SK-N-SH treated with all-trans-retinoic acid at 6 μM for 48 hours (cell line): ENCODE results near the gene DYNC2H1.

Experiments
- ATAC-seq: fragments of 200-7000 bp; cut with Tn5 transposase; 3 replicates; pipeline ENCODE4 v1.9.1; 2020; ENCODE audit warnings: mild to moderate bottlenecking, moderate library complexity
- ARNTL ChIP-seq: fragments of 450-650 bp; formaldehyde crosslinking; IDR thresholded peaks from 2 replicates; pipeline ENCODE4 v1.5.0; 2020; ENCODE audit warnings: low read depth, mild to moderate bottlenecking, moderate library complexity, borderline replicate concordance
- BACH2 ChIP-seq: fragments of 250-450 bp; sonication (Bioruptor Pico); IDR thresholded peaks from 2 replicates; pipeline ENCODE4 v1.9.0; 2021; ENCODE audit warnings: mild to moderate bottlenecking, borderline replicate concordance
- CREB5 ChIP-seq: fragments of 250-450 bp; sonication (Bioruptor Pico); IDR thresholded peaks from 2 replicates; pipeline ENCODE4 v1.5.1; 2020; ENCODE audit warnings: low read depth, mild to moderate bottlenecking, moderate library complexity
- CSDC2 ChIP-seq: fragments of 250-450 bp; sonication (Bioruptor Pico); IDR thresholded peaks from 2 replicates; pipeline ENCODE4 v1.5.0; 2020; ENCODE audit warnings: mild to moderate bottlenecking, moderate library complexity
- CSRNP3 ChIP-seq: fragments of 250-450 bp; sonication (Bioruptor Pico); IDR thresholded peaks from 2 replicates; pipeline ENCODE4 v1.5.1; 2021; ENCODE audit warnings: mild to moderate bottlenecking, moderate library complexity
- GLIS3 ChIP-seq: fragments of 250-450 bp; sonication (Bioruptor Pico); IDR thresholded peaks from 2 replicates; pipeline ENCODE4 v1.5.0; 2020; ENCODE audit warnings: mild to moderate bottlenecking, moderate library complexity
- ISL1 ChIP-seq: fragments of 250-450 bp; sonication (Bioruptor Pico); IDR thresholded peaks from 2 replicates; pipeline ENCODE4 v2.1.2; 2022; ENCODE audit warnings: mild to moderate bottlenecking, moderate library complexity
- OSR1 ChIP-seq: fragments of 250-450 bp; sonication (Bioruptor Pico); IDR thresholded peaks from 2 replicates; pipeline ENCODE4 v1.8.0; 2022; ENCODE audit warnings: moderate library complexity, mild to moderate bottlenecking, inconsistent platforms
- POU6F1 ChIP-seq: fragments of 250-450 bp; sonication (Bioruptor Pico); IDR thresholded peaks from 2 replicates; pipeline ENCODE4 v1.8.0; 2021; ENCODE audit warnings: low read depth, mild to moderate bottlenecking, moderate library complexity, borderline replicate concordance
- RARB ChIP-seq: fragments of 250-450 bp; sonication (Bioruptor Pico); IDR thresholded peaks from 2 replicates; pipeline ENCODE4 v1.8.0; 2021; ENCODE audit warnings: mild to moderate bottlenecking, moderate library complexity
- SNAI2 ChIP-seq: fragments of 250-450 bp; sonication (Bioruptor Pico); IDR thresholded peaks from 2 replicates; pipeline ENCODE4 v1.5.0; 2020; ENCODE audit warnings: mild to moderate bottlenecking, moderate library complexity
- TCF4 ChIP-seq: fragments of 250-450 bp; sonication (Bioruptor Pico); IDR thresholded peaks from 2 replicates; pipeline ENCODE4 v1.8.0; 2021; ENCODE audit warnings: mild to moderate bottlenecking, moderate library complexity, borderline replicate concordance
- TOX ChIP-seq: fragments of 250-450 bp; sonication (Bioruptor Pico); IDR thresholded peaks from 2 replicates; pipeline ENCODE4 v1.8.0; 2021; ENCODE audit warnings: mild to moderate bottlenecking, moderate library complexity, borderline replicate concordance
- TSHZ2 ChIP-seq: fragments of 250-450 bp; sonication (Bioruptor Pico); IDR thresholded peaks from 2 replicates; pipeline ENCODE4 v1.5.0; 2020; ENCODE audit warnings: mild to moderate bottlenecking, moderate library complexity
- ZC3H10 ChIP-seq: fragments of 250-450 bp; sonication (Bioruptor Pico); IDR thresholded peaks from 2 replicates; pipeline ENCODE4 v1.5.1; 2021; ENCODE audit warnings: mild to moderate bottlenecking, moderate library complexity
- ZFP3 ChIP-seq: fragments of 250-450 bp; sonication (Bioruptor Pico); IDR thresholded peaks from 2 replicates; pipeline ENCODE4 v1.5.0; 2020; ENCODE audit warnings: mild to moderate bottlenecking, moderate library complexity
- ZFP30 ChIP-seq: fragments of 450-650 bp; formaldehyde crosslinking; IDR thresholded peaks from 2 replicates; pipeline ENCODE4 v1.5.0; 2022; ENCODE audit warnings: mild to moderate bottlenecking, moderate library complexity
- ZNF565 ChIP-seq: fragments of 450-650 bp; formaldehyde crosslinking; conservative IDR thresholded peaks from 2 replicates; pipeline ENCODE4 v1.5.0; 2020; ENCODE audit warnings: low read depth, mild to moderate bottlenecking, moderate library complexity
- ZNF70 ChIP-seq: fragments of 450-650 bp; formaldehyde crosslinking; IDR thresholded peaks from 2 replicates; pipeline ENCODE4 v1.5.0; 2020; ENCODE audit warnings: mild to moderate bottlenecking, moderate library complexity
- ZNF8 ChIP-seq: fragments of 450-650 bp; formaldehyde crosslinking; IDR thresholded peaks from 2 replicates; pipeline ENCODE4 v1.5.0; 2020; ENCODE audit warnings: mild to moderate bottlenecking, moderate library complexity

The DYNC2H1 gene

GRCh38 chr11:103274025-103274424 is 164.8 kb downstream of the DYNC2H1 start:
- no peak for ATAC-seq

GRCh38 chr11:103279821-103280220 is 170.6 kb downstream of the DYNC2H1 start:
- no peak for TF ChIP-seq CSRNP3
- TF ChIP-seq CSDC2 (CRISPR knock-in tag) = no peak
- no peak for TF ChIP-seq GLIS3 (CRISPR knock-in tag)
- TF ChIP-seq ISL1 = no peak
- TF ChIP-seq POU6F1 = no peak
- TF ChIP-seq ZNF565 (CRISPR knock-in tag) = no peak
- no peak for TF ChIP-seq ZFP30 (CRISPR knock-in tag)
- no peak for TF ChIP-seq ZNF8 (CRISPR knock-in tag)
- TF ChIP-seq ARNTL (CRISPR knock-in tag) = no peak
- no peak for TF ChIP-seq ZNF70 (CRISPR knock-in tag)
- no peak for TF ChIP-seq CREB5
- no peak for TF ChIP-seq TSHZ2 (CRISPR knock-in tag)
- TF ChIP-seq TCF4 = no peak
- no peak for TF ChIP-seq RARB (CRISPR knock-in tag)
- TF ChIP-seq BACH2 (CRISPR knock-in tag) = no peak
- TF ChIP-seq ZFP3 = no peak
- no peak for TF ChIP-seq SNAI2
- TF ChIP-seq OSR1 (CRISPR knock-in tag) = no peak
- no peak for TF ChIP-seq TOX (CRISPR knock-in tag)
- TF ChIP-seq, all 23 proteins: peak for 0

More at GRCh38 chr11:103274025-103274424, 164.8 kb downstream of the DYNC2H1 start:
- TF ChIP-seq ZNF565 (CRISPR knock-in tag) (no peak), CREB5 (no peak), GLIS3 (CRISPR knock-in tag) (no peak), OSR1 (CRISPR knock-in tag) (no peak)
- TF ChIP-seq, all 23 proteins: peak for 0

GRCh38 chr11:103281301-103281700 is 172.1 kb downstream of the DYNC2H1 start:
- no peak for TF ChIP-seq BACH2 (CRISPR knock-in tag)
- peak; percentile 36; the same call in 1 of the 3 replicates for ATAC-seq

More at GRCh38 chr11:103279821-103280220, 170.6 kb downstream of the DYNC2H1 start:
- ATAC-seq = no peak

GRCh38 chr11:103284260-103284659 is 175.0 kb downstream of the DYNC2H1 start:
- ATAC-seq = no peak
- TF ChIP-seq TSHZ2 (CRISPR knock-in tag) (no peak), GLIS3 (CRISPR knock-in tag) (no peak), CSDC2 (CRISPR knock-in tag) (no peak), OSR1 (CRISPR knock-in tag) (no peak), POU6F1 (no peak), TCF4 (no peak), ZC3H10 (CRISPR knock-in tag) (no peak), ZFP30 (CRISPR knock-in tag) (no peak), ARNTL (CRISPR knock-in tag) (no peak), TOX (CRISPR knock-in tag) (no peak), ISL1 (no peak), ZNF8 (CRISPR knock-in tag) (no peak), CREB5 (no peak), SNAI2 (no peak)
